ENCODE measurements around the gene LZTFL1.
A peak's percentile ranks its signal among the peaks of the same experiment; 100 is the strongest.

The LZTFL1 gene

GRCh38 chr3:45830121-45830520 is 11.8 kb downstream of the LZTFL1 start:
- TF ChIP-seq TAF1 (IDR thresholded peaks at IDR 0.05; ENCODE audit: borderline replicate concordance, low read depth, low read length) (no peak), POLR2AphosphoS5 (IDR thresholded peaks at IDR 0.05; ENCODE audit: low read depth, low read length) (no peak), POLR2A (IDR thresholded peaks at IDR 0.05; ENCODE audit: low read depth, low read length) (no peak)
- DNase-seq (ENCODE audit: insufficient read length) (no peak), FAIRE-seq (no peak)

DNA sequence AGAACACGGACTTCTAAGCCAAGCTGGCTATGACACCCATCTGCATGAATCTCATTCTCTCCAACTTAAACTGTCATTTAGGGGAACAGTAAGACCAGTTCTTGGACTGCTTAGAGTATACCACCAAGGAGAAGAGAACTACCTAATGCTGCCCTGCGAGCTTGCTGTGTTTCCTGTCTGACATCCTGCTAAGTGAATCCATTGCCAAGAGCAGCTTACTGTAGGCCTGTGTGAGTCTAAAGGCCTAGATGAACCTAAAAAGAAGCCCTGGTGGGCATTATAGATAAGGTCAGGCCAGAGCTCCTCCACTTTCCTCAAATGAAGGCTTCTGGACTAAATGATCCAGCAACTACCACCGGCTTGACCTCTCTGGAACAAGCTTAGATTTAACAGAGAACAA is 15.0 kb downstream of the LZTFL1 start:
- FAIRE-seq = no peak

DNA sequence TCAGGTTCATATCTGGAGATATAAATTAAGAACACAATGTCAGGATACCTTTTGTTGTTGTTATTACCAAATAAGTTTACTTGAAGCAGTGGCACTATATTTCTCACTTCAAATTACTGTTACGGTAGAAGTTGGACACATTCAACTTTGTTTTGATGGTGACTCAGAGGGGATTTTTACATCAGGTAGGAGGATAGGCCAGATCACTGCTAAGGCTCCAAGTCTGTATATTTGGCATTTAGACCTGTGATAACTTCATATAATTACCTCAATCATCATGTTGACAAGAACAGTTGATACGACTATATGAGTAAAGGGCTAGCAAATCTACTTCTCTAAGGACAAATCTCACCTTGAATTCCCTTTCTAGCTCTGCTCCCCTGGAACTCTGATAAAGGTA is 15.6 kb downstream of the LZTFL1 start:
- DNase-seq (ENCODE audit: insufficient read length) (no peak), FAIRE-seq (peak; percentile 5)

More for the DNA sequence above, 15.0 kb downstream of the LZTFL1 start:
- TF ChIP-seq TAF1 (IDR thresholded peaks at IDR 0.05; ENCODE audit: borderline replicate concordance, low read depth, low read length) (no peak), POLR2A (IDR thresholded peaks at IDR 0.05; ENCODE audit: low read depth, low read length) (no peak), POLR2AphosphoS5 (IDR thresholded peaks at IDR 0.05; ENCODE audit: low read depth, low read length) (no peak)
- no peak for DNase-seq (ENCODE audit: insufficient read length)

DNA sequence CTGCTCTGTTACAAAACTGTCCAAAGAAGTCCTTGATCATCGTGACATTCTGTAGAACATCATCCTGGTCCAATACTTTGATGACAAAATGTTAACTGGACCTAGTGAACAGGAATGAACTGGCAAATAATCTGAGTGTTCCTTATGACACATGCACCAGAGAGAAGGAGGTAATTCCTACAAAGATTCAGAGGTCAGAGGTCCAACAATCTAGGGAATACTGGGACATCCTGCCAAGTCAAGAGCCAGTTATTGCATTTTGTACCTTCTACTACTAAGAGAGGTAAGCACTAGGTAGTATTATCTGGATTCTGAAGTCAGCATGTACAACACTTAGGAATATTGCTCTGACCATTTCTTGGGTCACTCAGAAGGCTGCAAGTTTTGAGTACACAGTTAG is 20.8 kb downstream of the LZTFL1 start:
- FAIRE-seq = no peak
- TF ChIP-seq POLR2AphosphoS5 (IDR thresholded peaks at IDR 0.05; ENCODE audit: low read depth, low read length) = no peak
- TF ChIP-seq TAF1 (IDR thresholded peaks at IDR 0.05; ENCODE audit: borderline replicate concordance, low read depth, low read length) = no peak
- TF ChIP-seq POLR2A (IDR thresholded peaks at IDR 0.05; ENCODE audit: low read depth, low read length) = no peak

More for the DNA sequence above, 15.6 kb downstream of the LZTFL1 start:
- no peak for TF ChIP-seq POLR2AphosphoS5 (IDR thresholded peaks at IDR 0.05; ENCODE audit: low read depth, low read length)
- TF ChIP-seq POLR2A (IDR thresholded peaks at IDR 0.05; ENCODE audit: low read depth, low read length) = no peak
- TF ChIP-seq TAF1 (IDR thresholded peaks at IDR 0.05; ENCODE audit: borderline replicate concordance, low read depth, low read length) = no peak

DNA sequence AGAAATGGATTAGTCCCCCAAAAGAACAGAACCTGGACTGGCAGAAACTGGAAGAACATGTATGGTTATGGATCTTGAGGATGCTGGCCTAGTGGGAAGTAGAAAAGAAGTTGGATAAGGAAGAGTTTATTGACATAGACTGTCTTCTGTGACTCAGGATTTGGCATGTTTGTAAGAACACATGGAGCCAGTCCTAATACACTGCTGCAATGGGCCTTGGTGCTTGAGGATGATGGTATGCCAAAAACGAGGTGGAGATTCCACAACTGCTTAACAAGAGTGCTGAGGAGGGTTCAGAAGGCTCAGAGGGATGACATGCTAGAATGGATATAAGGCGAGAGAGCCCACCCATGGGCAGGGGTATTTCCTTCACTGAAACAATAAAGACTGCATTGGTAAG is 22.4 kb downstream of the LZTFL1 start:
- FAIRE-seq (no peak), DNase-seq (ENCODE audit: insufficient read length) (no peak)
- TF ChIP-seq POLR2A (IDR thresholded peaks at IDR 0.05; ENCODE audit: low read depth, low read length) (no peak), TAF1 (IDR thresholded peaks at IDR 0.05; ENCODE audit: borderline replicate concordance, low read depth, low read length) (no peak), POLR2AphosphoS5 (IDR thresholded peaks at IDR 0.05; ENCODE audit: low read depth, low read length) (no peak)

More for the DNA sequence above, 20.8 kb downstream of the LZTFL1 start:
- no peak for DNase-seq (ENCODE audit: insufficient read length)

GRCh38 chr3:45817831-45818522 is 23.9 kb downstream of the LZTFL1 start:
- FAIRE-seq (no peak), DNase-seq (ENCODE audit: insufficient read length) (no peak)
- TF ChIP-seq POLR2A (IDR thresholded peaks at IDR 0.05; ENCODE audit: low read depth, low read length) = no peak
- no peak for TF ChIP-seq POLR2AphosphoS5 (IDR thresholded peaks at IDR 0.05; ENCODE audit: low read depth, low read length)
- no peak for TF ChIP-seq TAF1 (IDR thresholded peaks at IDR 0.05; ENCODE audit: borderline replicate concordance, low read depth, low read length)

DNA sequence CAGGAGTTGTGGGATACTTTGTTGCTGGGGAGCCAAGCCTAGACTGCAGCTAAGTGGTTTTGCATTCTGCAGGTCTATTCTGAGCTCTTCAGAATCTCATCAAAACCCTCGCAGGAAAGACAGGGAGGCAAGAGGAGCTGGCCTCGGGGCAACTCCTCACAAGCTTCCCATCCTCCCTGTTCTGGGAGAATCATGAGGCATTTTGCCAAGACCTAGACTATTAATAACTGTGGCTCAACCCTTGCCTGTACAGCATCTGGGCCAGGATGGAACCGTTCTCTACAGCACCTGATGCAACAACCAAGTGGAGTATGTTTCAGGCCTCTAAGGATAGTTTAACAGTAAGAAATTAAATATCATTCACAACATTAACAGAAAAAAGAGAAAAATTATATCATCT is 25.4 kb downstream of the LZTFL1 start:
- no peak for TF ChIP-seq TAF1 (IDR thresholded peaks at IDR 0.05; ENCODE audit: borderline replicate concordance, low read depth, low read length)
- DNase-seq (ENCODE audit: insufficient read length) (no peak), FAIRE-seq (no peak)

DNA sequence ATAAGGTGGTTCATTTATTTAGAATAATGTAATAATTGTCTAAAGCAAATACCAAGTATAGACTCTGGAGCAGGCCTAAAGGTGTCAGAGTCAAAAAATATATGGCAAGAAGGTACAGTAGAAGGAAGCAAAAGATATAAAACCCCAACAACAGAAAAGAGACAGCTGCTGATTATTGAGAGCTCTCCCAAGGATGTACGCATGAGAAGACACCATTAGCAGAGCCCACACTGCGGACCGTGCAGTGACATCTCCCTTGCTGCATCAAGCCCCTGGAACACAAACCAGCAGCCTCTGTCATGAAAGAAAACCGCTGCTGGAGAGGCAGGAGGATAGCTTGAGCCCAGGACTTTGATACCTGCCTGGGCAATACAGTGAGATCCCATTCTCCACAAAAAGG is 27.6 kb downstream of the LZTFL1 start:
- TF ChIP-seq POLR2A (IDR thresholded peaks at IDR 0.05; ENCODE audit: low read depth, low read length) (no peak), POLR2AphosphoS5 (IDR thresholded peaks at IDR 0.05; ENCODE audit: low read depth, low read length) (no peak), TAF1 (IDR thresholded peaks at IDR 0.05; ENCODE audit: borderline replicate concordance, low read depth, low read length) (no peak)
- DNase-seq (ENCODE audit: insufficient read length) (no peak), FAIRE-seq (no peak)

GRCh38 chr3:45807681-45808540 is 34.0 kb downstream of the LZTFL1 start:
- TF ChIP-seq POLR2AphosphoS5 (IDR thresholded peaks at IDR 0.05; ENCODE audit: low read depth, low read length) (no peak), TAF1 (IDR thresholded peaks at IDR 0.05; ENCODE audit: borderline replicate concordance, low read depth, low read length) (no peak), POLR2A (IDR thresholded peaks at IDR 0.05; ENCODE audit: low read depth, low read length) (no peak)
- DNase-seq (ENCODE audit: insufficient read length) (no peak), FAIRE-seq (no peak)

DNA sequence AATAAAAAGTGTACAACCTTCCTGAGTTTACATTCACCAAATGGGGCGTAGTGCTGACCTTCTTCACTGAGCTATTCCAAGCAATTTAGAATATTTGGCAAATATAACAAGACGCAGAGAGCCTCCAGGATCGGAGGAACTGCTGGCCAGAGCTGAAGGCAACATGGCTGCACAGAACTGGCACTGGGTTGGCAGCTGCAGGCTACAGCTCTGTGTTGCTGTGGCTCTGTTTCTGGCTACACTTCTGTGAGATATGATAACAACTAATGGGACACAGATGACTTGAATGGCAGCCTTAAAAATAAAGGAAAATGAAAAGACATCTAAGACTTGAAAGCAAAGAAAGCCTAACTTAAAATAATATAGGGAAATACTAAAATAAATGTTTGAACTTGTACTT is 34.8 kb downstream of the LZTFL1 start:
- FAIRE-seq (no peak), DNase-seq (ENCODE audit: insufficient read length) (no peak)
- TF ChIP-seq POLR2A (IDR thresholded peaks at IDR 0.05; ENCODE audit: low read depth, low read length) = no peak
- TF ChIP-seq POLR2AphosphoS5 (IDR thresholded peaks at IDR 0.05; ENCODE audit: low read depth, low read length) = no peak
- TF ChIP-seq TAF1 (IDR thresholded peaks at IDR 0.05; ENCODE audit: borderline replicate concordance, low read depth, low read length) = no peak

DNA sequence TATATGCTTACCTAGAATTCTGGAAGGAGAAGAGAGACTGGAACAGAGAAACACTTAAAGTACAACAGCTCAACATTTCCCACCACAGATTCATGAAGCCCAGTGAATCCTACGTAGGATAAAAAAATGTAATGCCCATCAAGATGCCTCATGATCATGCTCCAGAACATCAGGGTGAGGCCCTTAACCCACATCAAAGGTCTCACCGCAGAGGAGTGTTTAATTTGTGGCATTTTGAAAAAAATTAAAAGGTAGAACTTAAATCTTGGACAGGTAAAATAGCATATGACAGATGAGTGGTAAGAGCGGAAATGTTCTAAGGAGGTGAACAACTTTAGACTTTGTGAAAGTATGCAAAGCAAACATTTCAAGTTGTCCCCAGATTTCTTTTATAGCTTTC is 35.8 kb downstream of the LZTFL1 start:
- FAIRE-seq = no peak
- no peak for DNase-seq (ENCODE audit: insufficient read length)
- TF ChIP-seq POLR2A (IDR thresholded peaks at IDR 0.05; ENCODE audit: low read depth, low read length) (no peak), TAF1 (IDR thresholded peaks at IDR 0.05; ENCODE audit: borderline replicate concordance, low read depth, low read length) (no peak), POLR2AphosphoS5 (IDR thresholded peaks at IDR 0.05; ENCODE audit: low read depth, low read length) (no peak)

All from GM12892 (cell line).